CD8-positive, alpha-beta memory T cell (primary cell): ENCODE results near the gene PIP5KL1. TPM values are rescaled to one million over a fixed set of nuclear protein-coding genes. Genes with fewer than 3 reads are reported as not detected.

Experiments
- CTCF ChIA-PET: fragments of 350-600 bp; sonication (Branson Sonifier 250); formaldehyde crosslinking; loops from one replicate; lab custom pipeline; 2021; ENCODE audit warnings: antibody characterized with exemption; lab: Charles Lee
- POLR2A ChIA-PET: fragments of 350-600 bp; sonication (Branson Sonifier 250); formaldehyde crosslinking; loops from one replicate; lab custom pipeline; 2021; ENCODE audit warnings: antibody characterized with exemption; lab: Charles Lee
- DNase-seq, 5 donors: peaks; one replicate each; pipeline versions ENCODE4 v3.0.0 to v3.0.0-alpha.2; 2020 to 2022; ENCODE audit warnings: mixed read lengths in 1 of 5
- H3K27ac ChIP-seq: one replicate; pipeline ENCODE4 v1.7.0; 2013; ENCODE audit warnings: low read depth, mild to moderate bottlenecking, low read length, moderate library complexity
- H3K27me3 ChIP-seq: 2 replicates; pipeline ENCODE4 v1.7.0; 2013; ENCODE audit warnings: low read length, mild to moderate bottlenecking; ENCODE audit not compliant: insufficient read depth, poor library complexity, severe bottlenecking
- H3K36me3 ChIP-seq: 2 replicates; pipeline ENCODE4 v1.7.0; 2013; ENCODE audit warnings: mild to moderate bottlenecking, low read length, moderate library complexity; ENCODE audit not compliant: insufficient read depth
- H3K4me1 ChIP-seq: 2 replicates; pipeline ENCODE4 v1.7.0; 2013; ENCODE audit warnings: mild to moderate bottlenecking, low read length, moderate library complexity; ENCODE audit not compliant: insufficient read depth
- H3K4me3 ChIP-seq: 2 replicates; pipeline ENCODE4 v1.7.0; 2013; ENCODE audit warnings: mild to moderate bottlenecking, low read length
- H3K9me3 ChIP-seq: 2 replicates; pipeline ENCODE4 v1.7.0; 2013; ENCODE audit warnings: mild to moderate bottlenecking, low read length
- H3K27ac Mint-ChIP-seq, 8 donors: one replicate each; pipeline ENCODE4 v1.8.0; 2020 to 2021; ENCODE audit warnings: mixed read lengths in 8 of 8, mild to moderate bottlenecking in 6 of 8, inconsistent platforms in 3 of 8, moderate library complexity in 3 of 8
- H3K27me3 Mint-ChIP-seq, 2 donors: one replicate each; pipeline ENCODE4 v1.8.0; 2020 to 2021; ENCODE audit warnings: mixed read lengths in 2 of 2, mild to moderate bottlenecking in 1 of 2, moderate library complexity in 1 of 2
- H3K36me3 Mint-ChIP-seq, 3 donors: one replicate each; pipeline ENCODE4 v1.8.0; 2020 to 2021; ENCODE audit warnings: mixed read lengths in 3 of 3, inconsistent platforms in 1 of 3, mild to moderate bottlenecking in 1 of 3
- H3K4me1 Mint-ChIP-seq, 3 donors: one replicate each; pipeline ENCODE4 v1.8.0; 2020 to 2021; ENCODE audit warnings: mixed read lengths in 3 of 3, inconsistent platforms in 1 of 3, mild to moderate bottlenecking in 1 of 3
- H3K4me3 Mint-ChIP-seq, 7 donors: one replicate each; pipeline ENCODE4 v1.8.0; 2020 to 2021; ENCODE audit warnings: mixed read lengths in 7 of 7, mild to moderate bottlenecking in 6 of 7, moderate library complexity in 4 of 7, inconsistent platforms in 2 of 7
- H3K9me3 Mint-ChIP-seq, 5 donors: one replicate each; pipeline ENCODE4 v1.8.0; 2020 to 2022; ENCODE audit warnings: mixed read lengths in 5 of 5, mild to moderate bottlenecking in 3 of 5, moderate library complexity in 2 of 5, inconsistent platforms in 1 of 5
- polyA plus RNA-seq: library from polyadenylated mRNA; unstranded; fragments of 300-500 nt; fragmentation: Illumina TruSeq; gene quantifications from one replicate; pipeline ENCODE4 v1.2.3, GENCODE V29; 2021
- total RNA-seq, 2 experiments: library from RNA; stranded (reverse); gene quantifications; one replicate each; pipeline ENCODE4 v1.2.3, GENCODE V29; 2021

The PIP5KL1 gene
- total and polyA plus RNA-seq, 3 experiments from 2014 or later = 0.89 to 2.5 (median 1.4) TPM

DNA sequence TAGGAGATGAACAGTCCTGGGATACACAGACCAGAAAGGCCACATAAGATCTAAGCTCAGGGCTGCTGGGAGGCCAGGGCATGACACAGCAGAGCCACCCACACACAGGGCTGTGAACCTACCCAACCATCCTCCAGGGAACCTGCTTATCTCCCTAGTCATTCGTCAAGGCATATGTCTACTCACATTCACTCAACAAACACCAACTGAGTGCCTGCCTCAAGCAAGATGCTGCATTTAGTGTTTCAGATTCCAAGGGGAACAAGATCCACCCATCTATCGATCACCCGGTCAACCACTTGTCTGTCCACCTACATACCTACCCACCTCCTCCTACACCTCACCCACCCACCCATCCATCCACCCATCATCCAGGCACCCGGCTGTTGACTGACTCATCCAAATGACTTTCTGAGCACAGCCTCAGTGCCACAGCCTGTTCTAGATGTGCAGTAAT, 5.2 kb upstream of the PIP5KL1 start:
- Mint-ChIP-seq H3K27ac (peak overlapping the region in 7 of 8 donors; percentile 76 to 95 (median 87)), H3K9me3 (no peaks in the 10 kb centered on the region), H3K4me1 (peaks cover 40 to 59% (median 44%) of the 10 kb centered on the region in 3 donors), H3K27me3 (peaks cover 0 to 7% of the 10 kb centered on the region in 2 donors), H3K4me3 (peak overlapping the region; percentile 45 to 99 (median 90)), H3K36me3 (peaks cover 0 to 36% (median 7%) of the 10 kb centered on the region in 3 donors)
- POLR2A ChIA-PET = interaction anchor here (0.6 kb wide), 1 partner anchor 164 kb away, joined by 3 read pairs; no protein-coding TSS in a partner anchor
- H3K27me3 ChIP-seq = no peaks in the 10 kb centered on the region
- CTCF ChIA-PET = interaction anchor here (1.4 to 1.5 kb wide), 2 partner anchors 12 to 100 kb away, joined by 4 to 5 read pairs; no protein-coding TSS in a partner anchor
- H3K27ac ChIP-seq = no peak overlapping the region
- no peak for DNase-seq
- peaks cover 37% of the 10 kb centered on the region for H3K4me1 ChIP-seq
- no peaks in the 10 kb centered on the region for H3K9me3 ChIP-seq
- peaks cover 8% of the 10 kb centered on the region for H3K36me3 ChIP-seq
- peak overlapping the region; percentile 86 for H3K4me3 ChIP-seq

- no peaks in the 10 kb centered on the region for H3K9me3 ChIP-seq
- no peak overlapping the region for H3K27ac ChIP-seq
- no peaks in the 10 kb centered on the region for H3K9me3 Mint-ChIP-seq
- no peak for DNase-seq
- H3K27me3 Mint-ChIP-seq = peaks cover 0 to 7% of the 10 kb centered on the region in 2 donors
- H3K4me1 ChIP-seq = peaks cover 42% of the 10 kb centered on the region
- peaks cover 42 to 63% (median 47%) of the 10 kb centered on the region in 3 donors for H3K4me1 Mint-ChIP-seq
- H3K4me3 ChIP-seq = no peak overlapping the region
- H3K27me3 ChIP-seq = no peaks in the 10 kb centered on the region
- H3K4me3 Mint-ChIP-seq = peak overlapping the region in 5 of 7 donors; percentile 46 to 92 (median 80)
- peak overlapping the region in 3 of 8 donors; percentile 43 to 92 (median 91) for H3K27ac Mint-ChIP-seq
- peaks cover 2% of the 10 kb centered on the region for H3K36me3 ChIP-seq
- peaks cover 0 to 28% (median 2%) of the 10 kb centered on the region in 3 donors for H3K36me3 Mint-ChIP-seq
- ChIA-PET POLR2A (no interaction called here), CTCF (interaction anchor here (1.5 kb wide), 1 partner anchor 101 kb away, joined by 5 read pairs; no protein-coding TSS in a partner anchor)
Observed at GRCh38 chr9:127934986-127935385, 4.4 kb upstream of the PIP5KL1 start.

GRCh38 chr9:127934248-127934647, 3.7 kb upstream of the PIP5KL1 start:
- no peaks in the 10 kb centered on the region for H3K36me3 ChIP-seq
- peaks cover 0 to 25% (median 2%) of the 10 kb centered on the region in 3 donors for H3K36me3 Mint-ChIP-seq
- H3K4me1 Mint-ChIP-seq = peaks cover 44 to 69% (median 49%) of the 10 kb centered on the region in 3 donors
- no peak for DNase-seq
- H3K27me3 ChIP-seq = no peaks in the 10 kb centered on the region
- no peaks in the 10 kb centered on the region for H3K9me3 Mint-ChIP-seq
- peak overlapping the region in 1 of 7 donors; percentile 39 for H3K4me3 Mint-ChIP-seq
- H3K27ac ChIP-seq = no peak overlapping the region
- ChIA-PET CTCF (interaction anchor here (1.5 kb wide), 1 partner anchor 102 kb away, joined by 5 read pairs; no protein-coding TSS in a partner anchor), POLR2A (no interaction called here)
- peaks cover 0 to 7% of the 10 kb centered on the region in 2 donors for H3K27me3 Mint-ChIP-seq
- peak overlapping the region in 1 of 8 donors; percentile 45 for H3K27ac Mint-ChIP-seq
- no peak overlapping the region for H3K4me3 ChIP-seq
- peaks cover 46% of the 10 kb centered on the region for H3K4me1 ChIP-seq
- H3K9me3 ChIP-seq = no peaks in the 10 kb centered on the region

DNA sequence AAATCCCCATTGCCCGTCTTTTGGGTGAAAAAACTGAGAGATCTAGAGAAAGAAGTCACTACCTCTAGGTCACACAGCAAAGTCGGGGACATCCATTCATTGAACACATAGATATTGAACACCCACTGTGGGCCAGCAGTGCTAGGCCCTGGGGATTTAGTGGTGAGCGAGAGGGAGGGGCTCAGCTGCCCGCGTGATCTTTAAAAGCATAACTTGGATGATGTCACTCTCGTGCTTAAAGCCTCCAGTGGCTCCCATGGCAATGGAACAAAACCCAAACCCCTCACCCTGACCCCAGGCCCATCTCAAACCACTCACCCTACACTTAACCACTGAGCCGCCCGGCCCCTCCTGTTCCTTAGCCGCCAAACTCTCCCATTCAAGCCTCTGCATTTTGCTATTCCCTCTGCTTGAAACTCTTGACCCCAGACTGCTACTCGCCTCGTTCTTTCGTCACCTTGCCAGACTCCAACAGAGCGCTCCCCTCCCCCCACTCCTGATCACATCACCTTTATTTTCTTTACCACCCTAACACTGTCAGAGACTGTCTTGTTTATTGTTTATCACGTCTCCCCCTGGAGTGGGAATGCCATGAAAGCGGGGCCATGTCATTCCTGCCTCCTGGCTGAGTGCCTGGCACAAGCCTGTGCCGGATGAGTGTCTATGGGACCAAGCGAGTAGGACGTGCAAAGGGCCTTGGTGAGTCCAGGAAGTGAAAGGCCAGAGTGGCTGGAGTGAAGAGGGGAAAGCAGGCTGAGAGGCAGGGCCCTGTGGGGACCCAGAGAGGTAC, 710 bp upstream of the PIP5KL1 start:
- peaks cover 47% of the 10 kb centered on the region for H3K4me1 ChIP-seq
- DNase-seq = no peak
- no peaks in the 10 kb centered on the region for H3K36me3 ChIP-seq
- peak overlapping the region; percentile 41 for H3K27ac ChIP-seq
- peak overlapping the region; percentile 69 for H3K4me3 ChIP-seq
- H3K9me3 Mint-ChIP-seq = no peaks in the 10 kb centered on the region
- peak overlapping the region; percentile 69 to 91 (median 75) for H3K4me3 Mint-ChIP-seq
- ChIA-PET POLR2A (interaction anchor here (1.5 kb wide), 1 partner anchor 102 kb away, joined by 3 read pairs; no protein-coding TSS in a partner anchor), CTCF (interaction anchor here (1.5 to 1.9 kb wide), 3 partner anchors 11 to 24 kb away, joined by 5 to 16 read pairs (median 6); no protein-coding TSS in a partner anchor)
- H3K27me3 ChIP-seq = no peaks in the 10 kb centered on the region
- H3K27me3 Mint-ChIP-seq = peaks cover 0 to 5% of the 10 kb centered on the region in 2 donors
- no peaks in the 10 kb centered on the region for H3K9me3 ChIP-seq
- H3K36me3 Mint-ChIP-seq = peaks cover 0 to 13% (median 2%) of the 10 kb centered on the region in 3 donors
- H3K4me1 Mint-ChIP-seq = peaks cover 26 to 72% (median 35%) of the 10 kb centered on the region in 3 donors
- H3K27ac Mint-ChIP-seq = peak overlapping the region in 7 of 8 donors; percentile 7 to 75 (median 35)

DNA sequence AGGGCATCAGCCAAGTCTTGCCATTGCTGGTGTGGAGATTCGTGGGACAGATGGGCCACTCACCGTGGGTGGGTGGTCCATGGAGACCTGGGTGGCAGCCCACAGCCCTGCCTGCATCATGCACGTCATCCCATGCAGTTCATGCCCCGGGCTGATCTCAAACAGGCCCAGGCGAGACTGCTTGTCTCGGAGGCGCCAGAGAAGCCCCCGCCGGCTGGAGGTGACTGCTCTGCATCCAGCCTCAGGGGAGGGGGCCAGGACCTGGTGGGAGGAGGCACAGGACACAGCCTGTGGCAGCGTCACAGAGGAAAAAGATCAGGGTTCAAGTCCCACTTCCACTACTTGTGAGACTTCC, 975 bp downstream of the PIP5KL1 start:
- Histone ChIP-seq H3K9me3 (no peaks in the 10 kb centered on the region), H3K4me1 (peaks cover 40% of the 10 kb centered on the region), H3K4me3 (no peak overlapping the region), H3K27ac (no peak overlapping the region), H3K27me3 (no peaks in the 10 kb centered on the region), H3K36me3 (no peaks in the 10 kb centered on the region)
- no peaks in the 10 kb centered on the region for H3K9me3 Mint-ChIP-seq
- peaks cover 13 to 56% (median 26%) of the 10 kb centered on the region in 3 donors for H3K4me1 Mint-ChIP-seq
- no peak for DNase-seq
- POLR2A ChIA-PET = interaction anchor here (1.0 to 1.5 kb wide), 3 partner anchors 11 to 321 kb away, joined by 3 read pairs; no protein-coding TSS in a partner anchor
- H3K4me3 Mint-ChIP-seq = peak overlapping the region in 6 of 7 donors; percentile 61 to 85 (median 68)
- peaks cover 0 to 8% (median 0%) of the 10 kb centered on the region in 3 donors for H3K36me3 Mint-ChIP-seq
- peak overlapping the region in 3 of 8 donors; percentile 37 to 80 (median 68) for H3K27ac Mint-ChIP-seq
- H3K27me3 Mint-ChIP-seq = peaks cover 0 to 4% of the 10 kb centered on the region in 2 donors
- CTCF ChIA-PET = interaction anchor here (1.5 to 2.7 kb wide), 5 partner anchors 9 to 105 kb away, joined by 5 to 18 read pairs (median 6); no protein-coding TSS in a partner anchor

DNA sequence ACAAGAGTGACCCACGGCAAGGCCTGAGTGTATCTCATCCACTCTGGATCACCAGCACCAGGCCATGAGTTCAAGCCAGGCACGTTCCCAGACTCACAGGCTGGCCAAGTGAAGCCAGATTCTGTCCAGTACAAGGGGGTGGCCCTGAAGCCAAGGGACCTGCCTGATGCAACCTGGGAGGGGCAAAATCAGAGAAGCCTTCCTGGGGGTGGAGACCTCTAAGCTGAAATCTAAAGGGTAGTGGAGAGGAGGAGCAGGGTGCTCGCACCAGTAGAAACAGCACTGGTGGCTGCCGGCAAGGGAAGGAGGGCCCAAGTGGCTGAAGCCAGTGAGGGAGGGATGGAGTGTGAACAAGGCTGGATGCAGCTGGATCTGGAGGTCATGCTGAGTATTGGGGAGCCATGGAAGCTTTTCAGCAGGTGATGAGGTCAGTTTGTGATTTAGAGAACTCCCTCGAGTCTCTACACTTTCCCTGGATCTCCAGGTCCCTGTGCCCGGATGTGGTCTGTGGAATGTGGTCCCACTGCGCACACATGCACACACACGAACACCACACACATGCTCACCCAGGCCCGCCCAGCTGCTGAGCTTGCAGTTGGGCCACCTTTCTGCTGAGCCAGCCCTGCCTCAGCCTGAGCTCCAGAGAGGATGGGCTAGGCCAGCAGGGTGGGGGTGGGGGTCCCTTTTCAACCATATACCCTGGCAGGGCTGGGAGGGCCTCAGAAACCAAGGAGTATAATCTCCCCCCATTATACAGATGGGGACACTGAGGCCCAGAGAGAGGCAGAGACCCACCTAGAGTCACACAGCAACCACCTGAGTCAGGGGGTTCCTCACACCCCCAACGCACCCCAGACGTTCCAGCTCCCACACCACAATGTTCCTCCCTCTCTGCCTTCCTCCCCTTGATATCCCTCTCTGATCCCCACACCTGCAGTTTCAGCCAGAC, 1.6 kb downstream of the PIP5KL1 start:
- Histone ChIP-seq H3K27ac (no peak overlapping the region), H3K27me3 (no peaks in the 10 kb centered on the region), H3K36me3 (no peaks in the 10 kb centered on the region), H3K9me3 (no peaks in the 10 kb centered on the region), H3K4me3 (no peak overlapping the region), H3K4me1 (peaks cover 40% of the 10 kb centered on the region)
- ChIA-PET POLR2A (interaction anchor here (0.6 to 1.1 kb wide), 3 partner anchors 44 to 492 kb away, joined by 3 to 7 read pairs (median 6); no protein-coding TSS in a partner anchor), CTCF (interaction anchor here (1.3 to 2.7 kb wide), 4 partner anchors 13 to 106 kb away, joined by 3 to 18 read pairs (median 6); no protein-coding TSS in a partner anchor)
- H3K36me3 Mint-ChIP-seq = peaks cover 0 to 3% (median 0%) of the 10 kb centered on the region in 3 donors
- peaks cover 0 to 4% of the 10 kb centered on the region in 2 donors for H3K27me3 Mint-ChIP-seq
- H3K4me1 Mint-ChIP-seq = peaks cover 13 to 50% (median 21%) of the 10 kb centered on the region in 3 donors
- peak overlapping the region in 3 of 8 donors; percentile 29 to 54 (median 37) for H3K27ac Mint-ChIP-seq
- H3K4me3 Mint-ChIP-seq = peak overlapping the region; percentile 33 to 85 (median 58)
- no peak for DNase-seq
- no peaks in the 10 kb centered on the region for H3K9me3 Mint-ChIP-seq
